Bronchial epithelial cell (primary cell): ENCODE results near the gene MTA1. TPM values are rescaled to one million over a fixed set of nuclear protein-coding genes. Genes with fewer than 3 reads are reported as not detected.

ENCODE experiments used
- DNase-seq: peaks from one replicate; pipeline ENCODE4 v3.0.0-alpha.2; 2010; ENCODE audit warnings: low read depth
- FAIRE-seq: peaks from 2 replicates; lab custom pipeline; 2011; peaks lifted over from hg19 to GRCh38; lab: Jason Lieb, UNC
- H3K27me3 ChIP-seq: 2 replicates; pipeline ENCODE4 v1.5.1; 2011; ENCODE audit warnings: low read length; ENCODE audit not compliant: control insufficient read depth, insufficient read depth
- H3K36me3 ChIP-seq: 2 replicates; pipeline ENCODE4 v1.5.1; 2011; ENCODE audit warnings: low read length; ENCODE audit not compliant: control insufficient read depth, insufficient read depth
- H3K4me3 ChIP-seq: 2 replicates; pipeline ENCODE4 v1.5.1; 2011; ENCODE audit warnings: mild to moderate bottlenecking, low read depth, low read length, control low read depth
- total RNA-seq: library from RNA; depleted of rRNA; stranded (reverse); fragments of >200 nt; gene quantifications from 2 replicates; pipeline ENCODE4 v1.2.1, GENCODE V29; 2014
- TF ChIP-seq, protein P1 (sequence below): IDR thresholded peaks from 2 replicates; pipeline ENCODE4 v1.5.1; 2011; ENCODE audit warnings: mild to moderate bottlenecking, moderate library complexity, low read length, control low read depth, inconsistent platforms; ENCODE audit not compliant: insufficient read depth, severe bottlenecking

The MTA1 gene
- total RNA-seq, 1 donor from 2014 or later = 25.5 TPM

DNA sequence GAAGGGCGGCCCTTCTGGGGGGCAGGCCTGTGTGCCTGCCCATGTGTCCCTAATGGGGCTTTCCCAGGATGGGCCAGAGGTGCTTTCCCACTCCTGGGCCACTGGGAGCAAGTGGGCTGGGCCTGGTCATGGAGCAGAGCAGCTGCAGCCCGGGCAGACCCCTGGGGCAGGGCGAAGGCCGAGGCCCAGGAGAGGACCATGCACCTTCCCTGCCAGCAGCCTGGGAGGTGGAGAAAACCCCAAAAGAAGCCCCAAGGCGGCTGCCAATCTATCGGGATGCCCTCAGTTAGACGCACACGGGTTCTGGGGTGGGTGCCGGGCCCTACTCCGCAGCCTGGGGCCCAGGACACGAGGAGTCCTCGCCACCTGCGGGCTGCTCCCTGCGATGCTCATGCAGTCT lies 38.9 kb downstream of the MTA1 start:
- H3K36me3 ChIP-seq = peaks cover 19% of the 10 kb centered on the region

DNA sequence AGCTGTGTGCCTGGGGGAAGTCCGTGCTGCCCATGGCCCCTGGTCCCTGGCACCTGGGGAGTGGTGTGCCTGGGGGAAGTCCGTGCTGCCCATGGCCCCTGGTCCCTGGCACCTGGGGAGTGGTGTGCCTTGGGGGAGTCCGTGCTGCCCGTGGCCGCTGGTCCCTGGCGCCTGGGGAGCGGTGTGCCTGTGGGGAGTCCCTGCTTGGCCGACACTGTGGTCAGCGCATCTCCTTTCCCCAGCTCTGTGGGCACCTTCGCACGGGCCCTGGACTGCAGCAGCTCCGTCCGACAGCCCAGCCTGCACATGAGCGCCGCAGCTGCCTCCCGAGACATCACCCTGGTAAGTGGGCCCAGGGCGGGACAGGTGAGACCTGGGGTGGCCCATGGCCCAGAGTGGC lies 40.5 kb downstream of the MTA1 start:
- TF ChIP-seq, protein P1, sequence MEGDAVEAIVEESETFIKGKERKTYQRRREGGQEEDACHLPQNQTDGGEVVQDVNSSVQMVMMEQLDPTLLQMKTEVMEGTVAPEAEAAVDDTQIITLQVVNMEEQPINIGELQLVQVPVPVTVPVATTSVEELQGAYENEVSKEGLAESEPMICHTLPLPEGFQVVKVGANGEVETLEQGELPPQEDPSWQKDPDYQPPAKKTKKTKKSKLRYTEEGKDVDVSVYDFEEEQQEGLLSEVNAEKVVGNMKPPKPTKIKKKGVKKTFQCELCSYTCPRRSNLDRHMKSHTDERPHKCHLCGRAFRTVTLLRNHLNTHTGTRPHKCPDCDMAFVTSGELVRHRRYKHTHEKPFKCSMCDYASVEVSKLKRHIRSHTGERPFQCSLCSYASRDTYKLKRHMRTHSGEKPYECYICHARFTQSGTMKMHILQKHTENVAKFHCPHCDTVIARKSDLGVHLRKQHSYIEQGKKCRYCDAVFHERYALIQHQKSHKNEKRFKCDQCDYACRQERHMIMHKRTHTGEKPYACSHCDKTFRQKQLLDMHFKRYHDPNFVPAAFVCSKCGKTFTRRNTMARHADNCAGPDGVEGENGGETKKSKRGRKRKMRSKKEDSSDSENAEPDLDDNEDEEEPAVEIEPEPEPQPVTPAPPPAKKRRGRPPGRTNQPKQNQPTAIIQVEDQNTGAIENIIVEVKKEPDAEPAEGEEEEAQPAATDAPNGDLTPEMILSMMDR = no peak
- DNase-seq (no peak), FAIRE-seq (no peak)
- peaks cover 18% of the 10 kb centered on the region for H3K36me3 ChIP-seq
- H3K4me3 ChIP-seq = no peak overlapping the region
- no peaks in the 10 kb centered on the region for H3K27me3 ChIP-seq

More for the DNA sequence above, 38.9 kb downstream of the MTA1 start:
- Histone ChIP-seq H3K27me3 (no peaks in the 10 kb centered on the region), H3K4me3 (no peak overlapping the region)
- TF ChIP-seq, protein P1 = no peak
- FAIRE-seq = no peak
- no peak for DNase-seq

DNA sequence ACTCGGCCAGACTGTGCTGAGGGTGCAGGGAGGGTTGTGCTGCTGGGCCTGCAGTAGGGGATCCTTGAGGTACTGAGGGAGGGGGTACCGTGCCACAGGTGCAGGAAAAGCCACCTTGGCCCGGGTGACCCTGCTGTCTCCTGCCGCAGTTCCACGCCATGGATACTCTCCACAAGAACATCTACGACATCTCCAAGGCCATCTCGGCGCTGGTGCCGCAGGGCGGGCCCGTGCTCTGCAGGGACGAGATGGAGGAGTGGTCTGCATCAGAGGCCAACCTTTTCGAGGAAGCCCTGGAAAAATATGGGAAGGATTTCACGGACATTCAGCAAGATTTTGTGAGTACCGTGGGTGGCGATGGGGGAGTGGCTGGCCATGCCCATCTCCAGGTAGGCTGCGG lies 41.0 kb downstream of the MTA1 start:
- Histone ChIP-seq H3K36me3 (peaks cover 17% of the 10 kb centered on the region), H3K27me3 (no peaks in the 10 kb centered on the region), H3K4me3 (no peak overlapping the region)
- FAIRE-seq (no peak), DNase-seq (no peak)
- TF ChIP-seq, protein P1 = no peak

DNA sequence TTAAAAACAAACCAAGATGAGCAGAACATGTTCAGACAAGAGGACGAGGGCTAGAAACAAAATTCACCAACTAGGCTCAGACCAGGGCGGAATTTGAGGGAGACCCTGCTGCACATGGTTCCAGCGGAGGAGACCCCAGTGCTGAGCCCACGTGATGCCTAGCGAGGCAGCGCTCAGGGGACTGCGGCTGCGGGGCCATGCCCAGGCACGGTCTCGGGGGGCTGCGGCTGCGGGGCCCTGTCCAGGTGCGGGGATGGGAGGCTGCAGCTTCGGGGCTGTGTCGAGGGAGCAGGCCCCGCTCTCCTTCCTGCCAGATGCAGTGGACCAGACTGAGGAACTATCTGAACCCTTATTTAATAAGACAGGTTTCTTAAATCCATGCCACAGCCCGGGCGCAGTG lies 42.3 kb downstream of the MTA1 start:
- TF ChIP-seq, protein P1 = no peak
- Histone ChIP-seq H3K36me3 (peaks cover 16% of the 10 kb centered on the region), H3K27me3 (no peaks in the 10 kb centered on the region), H3K4me3 (no peak overlapping the region)
- no peak for DNase-seq
- no peak for FAIRE-seq

DNA sequence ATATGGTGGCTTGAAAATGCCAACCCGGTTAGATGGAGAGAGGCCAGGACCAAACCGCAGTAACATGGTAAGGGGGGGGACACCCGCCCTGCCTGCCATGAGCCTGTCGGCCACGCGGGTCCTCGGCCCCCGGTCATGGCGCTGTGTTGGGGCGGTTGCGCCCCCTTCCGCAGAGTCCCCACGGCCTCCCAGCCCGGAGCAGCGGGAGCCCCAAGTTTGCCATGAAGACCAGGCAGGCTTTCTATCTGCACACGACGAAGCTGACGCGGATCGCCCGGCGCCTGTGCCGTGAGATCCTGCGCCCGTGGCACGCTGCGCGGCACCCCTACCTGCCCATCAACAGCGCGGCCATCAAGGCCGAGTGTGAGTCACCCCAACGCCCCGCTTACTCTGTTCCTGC lies 44.9 kb downstream of the MTA1 start:
- no peaks in the 10 kb centered on the region for H3K27me3 ChIP-seq
- DNase-seq = no peak
- no peak for FAIRE-seq
- no peak overlapping the region for H3K4me3 ChIP-seq
- peaks cover 18% of the 10 kb centered on the region for H3K36me3 ChIP-seq
- TF ChIP-seq, protein P1 = no peak

DNA sequence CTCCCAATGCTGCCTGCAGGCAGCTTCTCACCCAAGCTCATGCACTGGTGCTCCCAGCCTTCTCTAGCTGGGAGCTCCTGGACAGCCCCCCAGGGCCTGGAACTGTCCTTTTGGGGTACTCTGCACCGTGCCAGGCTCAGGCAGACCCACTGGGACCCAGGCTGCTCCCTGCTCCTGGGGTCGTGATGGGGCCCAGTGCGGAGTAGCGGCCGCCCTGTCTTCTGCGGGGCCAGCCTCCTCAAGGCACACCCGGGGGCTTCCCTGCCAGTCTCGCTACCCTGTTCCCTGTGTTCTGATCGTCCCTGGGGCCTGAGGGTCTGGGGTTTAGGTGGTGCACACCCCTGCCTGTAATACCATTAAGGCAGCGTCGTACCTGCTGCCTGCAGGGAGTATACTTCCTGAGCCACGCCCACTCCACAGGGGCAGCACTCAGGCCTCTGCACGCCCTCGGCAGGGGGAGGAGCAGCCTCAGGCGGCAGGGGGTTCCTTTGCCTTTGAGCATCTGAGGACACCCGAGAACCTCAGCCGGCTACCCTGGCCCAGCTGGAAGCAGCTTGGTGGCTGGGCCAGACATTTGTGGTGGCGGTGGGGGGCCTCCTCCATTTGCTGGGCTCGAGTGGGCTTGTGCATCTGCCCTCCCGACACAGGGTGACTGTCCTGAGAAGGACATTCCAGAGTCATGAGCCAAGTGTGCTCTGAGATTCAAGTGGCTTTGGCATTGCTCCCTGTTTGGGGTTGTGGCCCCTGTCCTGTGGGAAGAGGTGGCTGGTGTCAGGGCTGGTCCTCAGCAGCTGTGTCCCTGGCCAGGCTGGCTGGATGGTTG lies 45.8 kb downstream of the MTA1 start:
- TF ChIP-seq, protein P1 = no peak
- no peaks in the 10 kb centered on the region for H3K27me3 ChIP-seq
- FAIRE-seq = no peak
- no peak for DNase-seq
- peaks cover 18% of the 10 kb centered on the region for H3K36me3 ChIP-seq
- H3K4me3 ChIP-seq = no peak overlapping the region
